SK-N-SH (cell line): Measurements from ENCODE around the gene KRTAP12-2. TPM values are rescaled to one million over a fixed set of nuclear protein-coding genes. Genes with fewer than 3 reads are reported as not detected.
"Not testable (repeated sequence)": the region's sequence is repeated elsewhere in the genome, so short reads cannot be mapped to it uniquely, and the experiment has no call there.

Experiments used
- CTCF ChIA-PET: fragments of 300-600, 350-600 bp; formaldehyde crosslinking; extraction: SDS; loops from one replicate; lab custom pipeline; 2021; lab: Yijun Ruan, JAX
- POLR2A ChIA-PET: fragments of 350-600 bp; sonication (Branson Sonifier 250); formaldehyde crosslinking; extraction: SDS; loops from one replicate; lab custom pipeline; 2020; ENCODE audit warnings: antibody characterized with exemption, inconsistent platforms; lab: Yijun Ruan, JAX
- DNase-seq: peaks from one replicate; pipeline ENCODE4 v3.0.0; 2012
- H2AFZ ChIP-seq: fragments of 200-600 bp; sonication (generic); 2 replicates; pipeline ENCODE4 v1.8.1; 2016; ENCODE audit warnings: antibody characterized with exemption, mild to moderate bottlenecking, low read depth
- H3F3A ChIP-seq: fragments of 200-600 bp; sonication (generic); replicated peaks from 2 replicates; pipeline ENCODE3; 2016; ENCODE audit warnings: antibody characterized with exemption, mild to moderate bottlenecking; ENCODE audit not compliant: insufficient read depth
- H3K27ac ChIP-seq, 2 experiments: fragments of 200-500 bp in 1 of 2; fragments of 200-600 bp in 1 of 2; sonication (Bioruptor generic) in 1 of 2; sonication (generic), shearing (Covaris generic) in 1 of 2; 2 replicates each; pipeline versions ENCODE4 v1.5.1 to v1.6.1; 2014 to 2016; ENCODE audit warnings: low read depth in 2 of 2, inconsistent platforms in 1 of 2, low read length in 1 of 2, mild to moderate bottlenecking in 1 of 2, mixed read lengths in 1 of 2
- H3K27me3 ChIP-seq: fragments of 200-600 bp; sonication (generic), shearing (Covaris generic); 2 replicates; pipeline ENCODE4 v1.6.1; 2016; ENCODE audit warnings: mixed run types; ENCODE audit not compliant: insufficient read depth
- H3K36me3 ChIP-seq, 2 experiments: fragments of 200-500 bp in 1 of 2; fragments of 200-600 bp in 1 of 2; sonication (Bioruptor generic) in 1 of 2; sonication (generic) in 1 of 2; replicated peaks in 1 of 2; 2 replicates each; pipeline versions ENCODE3 to v1.5.1; 2014 to 2016; ENCODE audit warnings: low read length in 1 of 2, mild to moderate bottlenecking in 1 of 2; ENCODE audit not compliant: insufficient read depth in 2 of 2, control insufficient read depth in 1 of 2
- H3K4me1 ChIP-seq, 2 experiments: fragments of 200-500 bp in 1 of 2; fragments of 200-600 bp in 1 of 2; sonication (Bioruptor generic) in 1 of 2; sonication (generic), shearing (Covaris generic) in 1 of 2; 2 replicates each; pipeline versions ENCODE4 v1.5.1 to v1.6.1; 2014 to 2016; ENCODE audit warnings: low read depth in 1 of 2, low read length in 1 of 2, mixed run types in 1 of 2; ENCODE audit not compliant: insufficient read depth in 2 of 2, control insufficient read depth in 1 of 2
- H3K4me2 ChIP-seq: fragments of 200-600 bp; sonication (generic), shearing (Covaris generic); 2 replicates; pipeline ENCODE4 v1.6.1; 2017; ENCODE audit warnings: mixed run types
- H3K4me3 ChIP-seq, 2 experiments: fragments of 200-500 bp in 1 of 2; fragments of 200-600 bp in 1 of 2; sonication (Bioruptor generic) in 1 of 2; sonication (generic), shearing (Covaris generic) in 1 of 2; 2 replicates each; pipeline versions ENCODE4 v1.5.1 to v1.8.1; 2014 to 2016; ENCODE audit warnings: low read depth in 2 of 2, inconsistent platforms in 1 of 2, low read length in 1 of 2, mild to moderate bottlenecking in 1 of 2, mixed read lengths in 1 of 2, moderate library complexity in 1 of 2
- H3K79me2 ChIP-seq: fragments of 200-600 bp; sonication (generic); 2 replicates; pipeline ENCODE4 v1.8.1; 2017; ENCODE audit warnings: mild to moderate bottlenecking; ENCODE audit not compliant: insufficient read depth
- H3K9ac ChIP-seq: fragments of 200-600 bp; sonication (generic); 2 replicates; pipeline ENCODE4 v1.6.1; 2017; ENCODE audit warnings: mixed run types
- H3K9me2 ChIP-seq: fragments of 200-600 bp; sonication (generic); 2 replicates; pipeline ENCODE4 v1.6.1; 2017; ENCODE audit warnings: mixed run types
- H3K9me3 ChIP-seq: fragments of 200-600 bp; sonication (generic); 2 replicates; pipeline ENCODE4 v1.6.1; 2017; ENCODE audit warnings: mixed run types, mild to moderate bottlenecking, moderate library complexity
- H4K20me1 ChIP-seq: fragments of 200-600 bp; sonication (generic); 2 replicates; pipeline ENCODE4 v1.6.1; 2017; ENCODE audit warnings: mild to moderate bottlenecking, mixed run types; ENCODE audit not compliant: insufficient read depth
- ELF1 ChIP-seq: IDR thresholded peaks from 2 replicates; pipeline ENCODE4 v1.4.0; 2012
- EP300 ChIP-seq, 2 experiments: IDR thresholded peaks; 2 replicates each; pipeline versions ENCODE4 v1.4.0 to v1.6.1; 2012; ENCODE audit warnings: borderline replicate concordance in 1 of 2, low read depth in 1 of 2, low read length in 1 of 2
- FOXJ3 ChIP-seq: sonication (generic); formaldehyde crosslinking; IDR thresholded peaks from 2 replicates; pipeline ENCODE4 v1.5.1; 2020; ENCODE audit warnings: mild to moderate bottlenecking, missing genetic modification reagents
- FOXM1 ChIP-seq: IDR thresholded peaks from 2 replicates; pipeline ENCODE4 v1.4.0; 2012; ENCODE audit warnings: low read depth, mild to moderate bottlenecking
- GABPA ChIP-seq: IDR thresholded peaks from 2 replicates; pipeline ENCODE4 v1.4.0; 2012; ENCODE audit warnings: low read depth, mild to moderate bottlenecking
- RXRA ChIP-seq: IDR thresholded peaks from 2 replicates; pipeline ENCODE4 v1.4.0; 2012; ENCODE audit warnings: low read depth, mild to moderate bottlenecking, borderline replicate concordance
- USF1 ChIP-seq: IDR thresholded peaks from 2 replicates; pipeline ENCODE4 v1.4.0; 2012; ENCODE audit warnings: low read depth, borderline replicate concordance
- USF2 ChIP-seq: fragments of 150-350 bp; IDR thresholded peaks from 2 replicates; pipeline ENCODE4 v1.6.1; 2017; ENCODE audit warnings: antibody characterized with exemption, low read length, low read depth, borderline replicate concordance
- WGBS: methylation state at CpG from one replicate; pipeline ENCODE4 v1.1.6; 2017; ENCODE audit warnings: low lambda C conversion rate; 5-methylcytosine and 5-hydroxymethylcytosine counted together
- polyA plus RNA-seq, 3 experiments: library from polyadenylated mRNA; depleted of rRNA; stranded (reverse); fragments of >200 nt; gene quantifications; 2 replicates each; pipeline ENCODE4 v1.2.3, GENCODE V29; 2012
- TF ChIP-seq, protein P1 (sequence below): IDR thresholded peaks from 2 replicates; pipeline ENCODE4 v1.4.0; 2012; ENCODE audit warnings: low read depth
- TF ChIP-seq, protein P2 (sequence below): fragments of 150-350 bp; IDR thresholded peaks from 2 replicates; pipeline ENCODE4 v1.6.1; 2016; ENCODE audit warnings: mild to moderate bottlenecking, low read depth, low read length
- TF ChIP-seq, protein P3 (sequence below): IDR thresholded peaks from 2 replicates; pipeline ENCODE4 v1.4.0; 2012; ENCODE audit warnings: low read depth, borderline replicate concordance

Gene KRTAP12-2
- polyA plus RNA-seq, 1 of the 3 experiments (the other 2 are of a cell fraction), result not detected

DNA sequence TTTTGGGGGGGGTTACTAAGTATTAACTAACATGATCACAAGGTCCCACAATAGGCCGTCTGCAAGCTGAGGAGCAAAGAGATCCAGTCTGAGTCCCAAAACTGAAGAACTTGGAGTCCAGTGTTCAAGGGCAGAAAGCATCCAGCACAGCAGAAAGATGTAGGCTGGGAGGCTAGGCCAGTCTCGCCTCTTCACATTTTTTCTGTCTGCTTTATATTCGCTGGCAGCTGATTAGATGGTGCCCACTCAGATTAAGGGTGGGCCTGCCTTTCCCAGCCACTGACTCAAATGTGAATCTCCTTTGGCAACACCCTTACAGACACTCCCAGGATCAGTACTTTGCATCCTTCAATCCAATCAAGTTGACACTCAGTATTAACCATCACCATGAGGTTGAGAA, 23.0 kb upstream of the KRTAP12-2 start:
- H3K79me2 ChIP-seq, H3K9me2 ChIP-seq, H3K4me1 ChIP-seq, H3K36me3 ChIP-seq, H3F3A ChIP-seq, H3K4me2 ChIP-seq, H4K20me1 ChIP-seq, H3K9ac ChIP-seq, H3K27ac ChIP-seq, CTCF ChIA-PET, DNase-seq, POLR2A ChIA-PET, H2AFZ ChIP-seq, H3K4me3 ChIP-seq: not testable (repeated sequence)
- Histone ChIP-seq H3K27me3 (peaks cover 29% of the 10 kb centered on the region), H3K9me3 (0 out of 2 replicates have a peak, but pooled peaks cover 18% of the 10 kb centered on the region)
- 18% methylated on average over 3 of the region's 3 CpGs for WGBS

DNA sequence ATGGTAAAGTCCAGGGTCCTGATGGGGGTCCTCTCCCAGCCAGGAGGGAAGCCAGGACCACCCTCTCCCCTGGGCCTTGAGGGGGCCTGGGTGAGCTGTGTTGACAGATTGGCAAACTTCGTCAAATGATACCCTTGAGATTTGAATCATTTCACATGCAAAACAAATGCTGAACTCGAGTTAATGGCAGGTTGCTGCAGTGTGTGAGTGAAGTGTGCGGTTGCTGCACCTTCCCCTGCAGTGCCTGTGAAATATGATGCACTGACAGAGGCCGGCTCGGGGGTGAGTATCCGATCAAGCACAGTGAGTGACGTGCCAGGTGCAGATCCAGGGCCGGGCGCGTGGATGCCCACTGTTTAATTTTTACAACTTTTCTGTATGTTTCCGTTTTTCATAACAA, 20.9 kb upstream of the KRTAP12-2 start:
- H2AFZ ChIP-seq, result no peak overlapping the region
- no peaks in the 10 kb centered on the region for H3F3A ChIP-seq
- TF ChIP-seq GABPA (no peak), FOXJ3 (CRISPR knock-in tag) (no peak), USF2 (no peak), USF1 (no peak), ELF1 (no peak), RXRA (no peak), EP300 (IDR thresholded peaks at IDR 0.05; ENCODE audit: borderline replicate concordance in 1 of 2, low read depth in 1 of 2, low read length in 1 of 2) (no peak), FOXM1 (no peak)
- TF ChIP-seq, protein P1, sequence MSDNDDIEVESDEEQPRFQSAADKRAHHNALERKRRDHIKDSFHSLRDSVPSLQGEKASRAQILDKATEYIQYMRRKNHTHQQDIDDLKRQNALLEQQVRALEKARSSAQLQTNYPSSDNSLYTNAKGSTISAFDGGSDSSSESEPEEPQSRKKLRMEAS, result no peak
- TF ChIP-seq, protein P2, sequence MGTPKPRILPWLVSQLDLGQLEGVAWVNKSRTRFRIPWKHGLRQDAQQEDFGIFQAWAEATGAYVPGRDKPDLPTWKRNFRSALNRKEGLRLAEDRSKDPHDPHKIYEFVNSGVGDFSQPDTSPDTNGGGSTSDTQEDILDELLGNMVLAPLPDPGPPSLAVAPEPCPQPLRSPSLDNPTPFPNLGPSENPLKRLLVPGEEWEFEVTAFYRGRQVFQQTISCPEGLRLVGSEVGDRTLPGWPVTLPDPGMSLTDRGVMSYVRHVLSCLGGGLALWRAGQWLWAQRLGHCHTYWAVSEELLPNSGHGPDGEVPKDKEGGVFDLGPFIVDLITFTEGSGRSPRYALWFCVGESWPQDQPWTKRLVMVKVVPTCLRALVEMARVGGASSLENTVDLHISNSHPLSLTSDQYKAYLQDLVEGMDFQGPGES, result no peak
- TF ChIP-seq, protein P3, sequence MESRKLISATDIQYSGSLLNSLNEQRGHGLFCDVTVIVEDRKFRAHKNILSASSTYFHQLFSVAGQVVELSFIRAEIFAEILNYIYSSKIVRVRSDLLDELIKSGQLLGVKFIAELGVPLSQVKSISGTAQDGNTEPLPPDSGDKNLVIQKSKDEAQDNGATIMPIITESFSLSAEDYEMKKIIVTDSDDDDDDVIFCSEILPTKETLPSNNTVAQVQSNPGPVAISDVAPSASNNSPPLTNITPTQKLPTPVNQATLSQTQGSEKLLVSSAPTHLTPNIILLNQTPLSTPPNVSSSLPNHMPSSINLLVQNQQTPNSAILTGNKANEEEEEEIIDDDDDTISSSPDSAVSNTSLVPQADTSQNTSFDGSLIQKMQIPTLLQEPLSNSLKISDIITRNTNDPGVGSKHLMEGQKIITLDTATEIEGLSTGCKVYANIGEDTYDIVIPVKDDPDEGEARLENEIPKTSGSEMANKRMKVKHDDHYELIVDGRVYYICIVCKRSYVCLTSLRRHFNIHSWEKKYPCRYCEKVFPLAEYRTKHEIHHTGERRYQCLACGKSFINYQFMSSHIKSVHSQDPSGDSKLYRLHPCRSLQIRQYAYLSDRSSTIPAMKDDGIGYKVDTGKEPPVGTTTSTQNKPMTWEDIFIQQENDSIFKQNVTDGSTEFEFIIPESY, result no peak
- TF ChIP-seq, all 33 proteins: peak for 0
- DNase-seq, result no peak
- Histone ChIP-seq H3K27me3 (peaks cover 34% of the 10 kb centered on the region), H3K4me3 (no peak overlapping the region), H3K9me3 (0 out of 2 replicates have a peak, but pooled peaks cover 7% of the 10 kb centered on the region), H4K20me1 (no peaks in the 10 kb centered on the region), H3K9me2 (no peaks in the 10 kb centered on the region), H3K36me3 (no peaks in the 10 kb centered on the region), H3K4me1 (no peaks in the 10 kb centered on the region), H3K79me2 (no peaks in the 10 kb centered on the region), H3K9ac (no peak overlapping the region), H3K27ac (no peak overlapping the region), H3K4me2 (no peak overlapping the region)
- 20% methylated on average over 11 of the region's 11 CpGs for WGBS
- ChIA-PET CTCF (interaction anchor here (1.1 kb wide), 1 partner anchor 26 kb away, joined by 3 read pairs; no protein-coding TSS in a partner anchor), POLR2A (no interaction called here)
